NCI-H82 (cell line): ENCODE measurements around the gene SMARCC2.
A peak's percentile ranks its signal among the peaks of the same experiment; 100 is the strongest.
"Not testable (repeated sequence)": the region's sequence is repeated elsewhere in the genome, so short reads cannot be mapped to it uniquely, and the experiment has no call there.

Source experiments
- DNase-seq: peaks from one replicate; lab custom pipeline; 2025; lab: John Stamatoyannopoulos, UW

Gene SMARCC2

GRCh38 chr12:56208006-56208405 is 18.7 kb upstream of the SMARCC2 start:
- DNase-seq, result no peak

DNA sequence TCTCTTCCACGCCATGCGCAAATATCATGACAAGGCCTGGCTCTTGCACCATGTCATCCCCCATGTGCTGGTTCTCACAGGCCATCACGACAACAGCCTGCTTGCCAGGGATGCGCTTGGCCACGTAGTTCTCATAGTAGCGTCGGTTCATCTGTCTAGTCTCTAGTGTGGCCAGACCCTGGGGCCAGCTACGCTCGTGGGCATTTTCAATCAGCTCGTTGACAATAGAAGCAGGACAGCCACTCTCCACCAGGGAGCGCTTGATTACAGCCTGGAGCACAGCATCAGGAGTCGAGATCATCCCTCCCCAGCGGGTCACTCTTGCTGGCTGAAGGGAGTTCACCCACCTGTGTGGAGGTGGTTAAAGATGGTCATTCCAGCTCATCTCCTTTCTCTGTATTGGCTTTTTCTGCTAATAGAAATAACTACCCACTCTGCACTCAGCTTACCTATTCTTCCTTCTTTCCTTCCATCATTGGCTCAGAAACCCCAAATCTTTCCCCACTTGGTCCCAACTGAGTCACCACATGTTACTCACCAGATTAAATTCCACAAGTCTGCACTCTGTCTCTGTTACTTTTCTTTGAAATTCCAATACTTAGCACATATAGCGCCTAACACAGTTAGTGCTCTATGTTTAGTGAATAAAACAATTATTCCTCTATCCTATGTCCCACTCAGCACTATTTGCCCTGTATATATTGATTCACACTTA is 17.3 kb upstream of the SMARCC2 start:
- peak; percentile 70 for DNase-seq

GRCh38 chr12:56205445-56205844 is 16.2 kb upstream of the SMARCC2 start:
- DNase-seq, result no peak

GRCh38 chr12:56204275-56204674 is 15.0 kb upstream of the SMARCC2 start:
- DNase-seq, result no peak

DNA sequence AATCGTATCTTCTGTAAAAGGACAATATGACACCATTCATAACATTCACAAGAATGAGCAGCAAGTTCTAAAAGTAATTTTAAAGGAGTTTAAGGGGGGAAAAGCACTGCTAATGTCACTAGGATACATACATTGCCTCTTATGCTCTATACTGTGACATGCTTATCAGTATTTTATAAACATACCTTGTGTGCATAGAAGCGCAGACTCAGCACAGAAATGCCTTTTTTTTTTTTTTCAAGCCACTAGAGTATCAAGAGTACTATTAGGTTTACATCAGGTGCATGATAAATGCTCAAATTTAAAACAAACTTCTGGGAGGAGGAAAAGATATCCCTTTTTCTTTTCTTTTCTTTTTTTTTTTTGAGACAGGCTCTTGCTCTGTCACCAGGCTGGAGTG is 13.6 kb upstream of the SMARCC2 start:
- no peak for DNase-seq

DNA sequence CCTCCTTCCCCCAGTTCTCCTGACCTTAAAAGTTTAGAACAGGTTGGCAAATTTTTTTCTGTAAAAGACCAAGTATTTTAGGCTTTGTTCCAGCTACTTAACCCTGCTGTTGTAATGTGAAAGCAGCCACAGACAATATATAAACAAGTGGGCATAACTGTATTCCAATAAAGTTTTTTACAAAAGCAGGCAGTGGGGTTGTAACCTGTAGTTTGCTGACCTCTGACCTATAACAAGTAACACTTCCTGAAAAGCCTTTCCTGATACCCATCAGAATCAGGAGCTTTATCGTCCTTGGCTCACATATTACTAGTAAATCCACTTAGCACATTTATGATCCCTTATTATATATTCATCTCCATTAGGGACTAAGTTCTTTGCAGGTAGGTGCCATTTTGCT is 13.1 kb upstream of the SMARCC2 start:
- DNase-seq, result no peak

DNA sequence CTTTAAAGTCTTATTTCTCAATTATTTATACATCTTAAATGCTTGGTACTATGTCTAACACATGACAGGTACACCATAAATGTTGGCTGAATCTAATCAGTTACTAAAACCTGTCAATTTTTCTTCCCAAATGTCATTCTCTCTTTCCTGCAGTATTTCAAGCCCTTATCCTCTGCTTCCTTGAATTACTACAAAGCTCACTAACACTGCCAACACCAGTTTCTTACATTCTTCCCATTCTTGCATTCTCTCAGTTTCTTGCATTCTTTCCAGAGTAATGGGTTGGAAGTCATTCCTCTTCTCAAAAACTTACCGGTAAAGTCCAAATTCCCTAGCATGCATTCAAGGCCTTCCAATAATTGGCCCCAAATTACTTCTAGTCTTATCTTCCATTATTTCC is 9.6 kb upstream of the SMARCC2 start:
- DNase-seq, result no peak

GRCh38 chr12:56197921-56198635 is 8.8 kb upstream of the SMARCC2 start:
- no peak for DNase-seq

DNA sequence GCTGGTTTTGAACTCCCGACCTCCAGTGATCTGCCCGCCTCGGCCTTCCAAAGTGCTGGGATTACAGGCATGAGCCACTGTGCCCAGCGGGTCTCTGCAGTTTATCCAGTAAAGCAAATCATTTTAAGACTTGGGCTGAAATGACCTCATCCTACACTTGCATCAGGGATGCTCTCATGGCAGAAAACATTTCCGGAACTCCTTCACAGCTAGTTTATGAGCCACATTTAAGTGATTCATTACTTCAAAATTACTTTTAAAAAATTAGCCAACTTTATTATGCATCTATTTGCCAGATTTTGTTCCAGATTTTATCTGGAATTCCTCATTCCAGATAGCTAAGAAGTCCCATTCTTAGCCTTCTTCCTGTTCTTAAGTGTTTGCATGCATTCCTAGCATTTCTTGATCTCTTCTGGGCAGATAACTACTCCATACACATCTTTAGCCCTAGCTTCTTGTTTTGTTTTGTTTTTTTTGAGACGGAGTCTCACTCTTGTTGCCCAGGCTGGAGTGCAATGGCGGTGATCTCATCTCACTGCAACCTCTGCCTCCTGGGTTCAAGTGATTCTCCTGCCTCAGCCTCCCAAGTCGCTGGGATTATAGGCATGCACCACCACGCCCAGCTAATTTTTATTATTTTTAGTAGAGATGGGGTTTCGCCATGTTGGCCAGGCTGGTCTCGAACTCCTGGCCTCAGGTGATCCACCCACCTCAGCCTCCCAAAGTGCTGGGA is 7.7 kb upstream of the SMARCC2 start:
- DNase-seq, result not testable (repeated sequence)

DNA sequence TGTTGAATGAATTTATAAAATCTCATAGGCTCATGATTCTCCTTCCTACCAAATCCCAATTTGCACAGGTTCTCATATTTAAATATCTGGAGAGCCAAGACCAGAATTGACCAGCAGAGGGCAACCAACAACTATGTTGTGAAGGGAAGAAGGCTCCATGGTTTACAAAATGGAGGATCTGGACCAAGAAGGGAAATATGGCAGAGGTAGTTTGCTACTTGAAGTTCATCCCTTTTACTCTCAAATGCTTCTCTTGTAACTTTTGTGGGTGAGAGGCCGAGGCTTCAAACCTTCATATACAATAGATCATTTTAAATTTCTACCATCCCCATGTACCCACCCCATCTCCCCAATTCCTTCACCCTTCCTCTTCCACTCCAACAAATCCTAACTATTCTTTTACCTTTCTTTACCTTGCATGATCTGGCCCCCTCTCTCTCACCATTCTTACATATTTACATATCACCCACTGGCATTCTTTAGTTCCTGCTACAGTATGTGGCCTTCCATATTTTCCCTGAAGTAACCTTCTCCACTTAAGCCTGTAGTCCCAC is 3.8 kb upstream of the SMARCC2 start:
- peak; percentile 95 for DNase-seq

GRCh38 chr12:56192582-56192981 is 3.3 kb upstream of the SMARCC2 start:
- no peak for DNase-seq

DNA sequence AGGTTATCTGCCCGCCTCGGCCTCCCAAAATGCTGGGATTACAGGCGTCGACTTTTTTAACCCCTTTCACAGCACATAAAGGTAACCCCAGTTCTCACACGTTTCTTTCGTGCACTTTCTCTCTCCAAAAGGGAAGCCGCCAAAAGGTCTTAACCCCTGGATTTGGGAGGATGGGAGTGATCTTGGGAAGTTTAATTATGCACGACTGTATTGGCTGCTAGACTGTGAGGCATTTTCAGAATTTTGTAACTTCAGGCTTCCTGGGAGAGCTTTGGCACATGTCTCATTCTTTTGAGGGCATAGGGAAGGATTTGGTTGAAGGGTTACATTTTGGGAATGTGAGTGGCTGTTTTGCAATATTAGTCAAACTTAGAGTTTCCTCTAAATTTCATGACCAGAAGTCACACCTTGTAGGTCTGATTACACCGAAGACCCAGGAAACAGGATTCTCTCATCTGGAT is 1.4 kb upstream of the SMARCC2 start:
- DNase-seq, result peak; percentile 51

DNA sequence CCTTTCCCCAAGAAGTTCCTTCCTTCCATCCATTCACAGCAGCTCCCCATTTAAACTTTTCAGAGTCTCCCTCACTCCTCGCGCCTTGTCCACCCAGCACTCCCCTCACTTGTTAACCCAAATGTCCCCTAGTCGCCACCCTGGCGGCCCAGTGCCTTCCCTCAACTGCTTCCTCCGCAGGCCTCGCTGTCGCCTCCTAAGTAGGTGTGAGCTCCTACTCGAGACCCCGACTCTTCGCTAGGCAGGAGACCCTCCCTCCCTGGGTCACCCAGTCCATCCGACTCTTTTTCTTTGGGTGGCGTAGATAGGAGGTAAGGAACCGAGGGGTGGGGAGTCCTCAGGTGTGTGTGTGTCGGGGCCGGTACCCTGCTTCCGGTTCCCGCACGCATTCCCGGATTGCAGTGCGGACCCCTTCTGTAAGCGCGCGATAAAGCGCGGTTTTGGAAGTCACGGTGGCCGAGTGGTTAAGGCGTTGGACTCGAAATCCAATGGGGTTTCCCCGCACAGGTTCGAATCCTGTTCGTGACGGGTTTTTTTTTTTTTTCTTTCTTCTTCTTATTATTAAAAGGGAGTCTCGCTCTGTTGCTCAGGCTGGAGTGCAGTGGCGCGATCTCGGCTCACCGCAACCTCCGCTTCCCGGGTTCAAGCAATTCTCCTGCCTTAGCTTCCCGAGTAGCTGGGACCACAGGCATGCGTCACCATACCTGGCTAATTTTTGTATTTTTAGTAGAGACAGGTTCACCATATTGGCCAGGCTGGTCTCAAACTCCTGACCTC is 823 bp upstream of the SMARCC2 start:
- DNase-seq, result peak; percentile 92

DNA sequence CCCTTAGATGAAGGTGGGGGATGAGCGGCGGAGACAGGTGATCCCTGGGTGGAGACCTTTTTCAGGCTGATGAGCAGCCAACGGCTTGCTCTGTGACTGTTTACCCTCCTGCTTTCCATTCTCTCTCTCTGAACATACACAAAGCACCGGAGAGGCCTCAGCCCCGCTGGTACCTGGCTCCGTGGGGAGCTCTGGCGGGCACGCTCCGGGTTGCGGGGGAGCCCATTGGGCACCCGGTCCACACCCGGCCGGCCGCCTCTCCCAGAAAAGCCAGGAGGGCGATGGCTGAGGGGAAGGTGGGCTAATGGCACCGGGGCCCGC is 545 bp downstream of the SMARCC2 start:
- peak; percentile 57 for DNase-seq

GRCh38 chr12:56188131-56188777 is 1.0 kb downstream of the SMARCC2 start:
- peak; percentile 27 for DNase-seq

DNA sequence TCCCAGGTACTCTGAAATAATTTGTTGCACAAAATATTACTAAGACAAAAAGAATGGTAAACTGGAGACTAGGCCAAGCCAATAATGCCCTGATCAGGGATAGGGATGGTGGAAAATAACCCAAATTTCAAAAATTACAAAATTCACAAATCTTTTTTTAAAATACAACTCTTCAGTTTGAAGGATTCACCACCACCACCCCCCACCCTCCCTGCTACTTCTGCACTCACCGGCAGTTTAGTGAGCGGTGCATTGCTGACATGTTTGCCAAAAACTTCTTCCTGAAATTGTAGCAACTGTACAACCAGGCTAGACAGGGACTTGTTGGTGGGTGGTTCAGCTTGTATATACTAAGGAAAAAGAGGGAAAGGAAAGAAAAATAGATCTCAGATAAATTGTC is 2.3 kb downstream of the SMARCC2 start:
- no peak for DNase-seq

GRCh38 chr12:56178347-56178746 is 10.9 kb downstream of the SMARCC2 start:
- DNase-seq, result no peak

GRCh38 chr12:56172839-56173238 is 16.4 kb downstream of the SMARCC2 start:
- DNase-seq, result no peak

DNA sequence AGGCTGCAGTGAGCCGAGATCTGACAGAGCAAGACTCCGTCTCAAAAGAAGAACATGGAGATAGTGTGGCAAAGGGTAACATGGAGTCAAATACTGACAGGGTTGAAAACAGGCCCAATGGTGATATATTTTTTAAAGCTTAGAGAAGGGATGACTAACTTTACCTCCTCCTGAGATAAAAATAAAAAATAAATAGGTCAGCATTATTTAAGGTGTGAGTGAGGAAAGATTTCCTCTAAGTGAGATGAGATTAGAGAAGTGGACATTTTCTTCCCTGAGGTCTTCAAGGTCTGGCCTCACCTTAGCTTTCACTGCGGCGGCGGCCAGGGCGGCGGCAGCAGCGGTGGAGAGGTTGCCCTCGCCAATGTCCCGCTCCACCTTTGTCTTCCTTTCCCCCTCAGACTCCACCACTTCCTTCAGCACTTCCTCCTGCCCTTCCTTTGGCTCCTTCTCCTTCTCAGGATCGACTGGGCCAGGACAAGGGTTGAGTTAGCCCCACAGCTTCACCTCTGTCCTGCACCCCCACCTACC is 20.0 kb downstream of the SMARCC2 start:
- DNase-seq, result no peak

DNA sequence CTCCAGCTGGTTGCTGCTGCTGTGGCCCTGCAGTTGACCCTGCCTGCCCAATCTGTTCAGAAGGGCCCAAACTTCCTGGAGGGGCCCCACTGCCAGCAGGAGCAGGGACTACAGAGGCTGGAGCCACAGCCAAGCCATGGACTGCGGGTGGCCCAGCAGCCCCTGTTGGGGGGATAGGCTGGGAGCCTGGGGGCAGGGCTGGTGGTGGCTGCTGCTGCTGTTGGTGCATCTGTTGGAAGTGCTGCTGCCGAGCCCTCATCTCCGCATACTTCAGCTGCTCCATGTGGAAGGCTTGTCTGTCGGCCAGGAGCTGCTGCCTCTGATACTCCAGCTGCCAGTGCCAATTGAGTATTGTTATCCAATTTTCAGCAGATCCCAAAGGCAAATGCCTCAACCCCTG is 23.9 kb downstream of the SMARCC2 start:
- no peak for DNase-seq

DNA sequence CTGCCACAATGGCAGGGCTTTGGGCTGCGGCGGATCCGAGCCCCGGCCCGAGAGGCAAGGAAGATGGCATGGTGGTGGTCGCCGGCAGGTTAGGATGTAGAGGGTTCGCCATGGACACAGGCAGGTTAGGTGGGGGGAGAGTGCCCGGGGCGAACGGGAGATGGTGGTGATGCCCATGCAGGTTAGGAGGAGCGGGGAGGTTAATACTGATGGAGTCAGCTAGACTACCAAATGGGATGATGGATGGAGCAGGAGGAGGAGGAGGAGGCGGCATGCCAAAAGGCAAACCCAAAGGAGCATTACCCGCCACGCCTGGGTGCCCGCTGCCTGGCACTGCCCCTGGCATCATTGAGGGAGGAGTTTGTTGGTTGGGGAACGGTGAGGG is 24.9 kb downstream of the SMARCC2 start:
- DNase-seq, result no peak
